HG03175 (cell line): ENCODE measurements around the gene MAP2K6.

Experiments
- ATAC-seq: cut with Tn5 transposase; IDR thresholded peaks from one replicate; pipeline ENCODE4 v1.9.1; 2021; ENCODE audit warnings: mild to moderate bottlenecking, moderate library complexity; ENCODE audit not compliant: unreplicated experiment

MAP2K6 gene

DNA sequence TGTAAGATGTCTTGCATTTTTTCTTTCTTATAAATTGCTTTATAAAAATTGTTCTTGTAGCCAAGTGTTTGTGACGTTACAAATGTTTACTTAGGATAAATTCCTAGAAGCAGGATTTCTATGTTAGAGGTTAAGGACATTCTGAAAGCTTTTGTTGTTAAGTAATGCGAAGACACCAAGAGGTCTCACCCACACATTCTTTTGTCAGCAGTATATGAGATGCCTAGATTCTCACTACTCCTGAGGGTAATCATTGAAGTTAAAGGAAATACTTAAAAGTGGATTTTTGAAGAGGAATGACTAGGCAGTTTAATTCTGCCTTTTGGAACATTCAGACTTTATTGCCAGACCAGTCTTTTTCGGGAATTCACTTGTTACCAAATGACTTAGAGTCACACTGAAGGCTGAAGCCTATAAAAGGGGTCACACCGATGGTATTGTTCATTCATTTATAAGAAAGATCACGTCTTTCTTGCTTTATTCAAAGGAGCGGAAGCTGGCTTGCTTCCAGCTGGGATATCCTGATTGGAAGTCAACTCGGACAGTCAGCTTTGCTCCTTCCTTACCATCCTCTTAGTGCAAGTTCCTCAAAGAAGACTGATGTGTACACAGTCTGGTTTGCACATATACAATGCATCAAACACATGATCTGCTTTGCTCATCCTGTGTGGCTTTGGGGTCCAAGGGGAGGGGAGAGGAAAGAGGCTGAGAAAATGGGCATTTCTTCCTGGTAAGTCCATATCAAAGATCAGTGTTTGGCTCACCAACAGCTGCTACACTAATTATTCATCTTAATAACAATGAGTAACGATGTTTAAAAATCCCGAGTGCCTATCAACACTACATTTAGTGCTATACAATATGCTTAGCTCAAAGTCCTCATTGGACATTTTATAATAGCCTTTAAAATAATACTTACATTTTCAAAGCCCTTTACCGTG lies 160.0 kb downstream of the MAP2K6 start:
- ATAC-seq, result no peak

DNA sequence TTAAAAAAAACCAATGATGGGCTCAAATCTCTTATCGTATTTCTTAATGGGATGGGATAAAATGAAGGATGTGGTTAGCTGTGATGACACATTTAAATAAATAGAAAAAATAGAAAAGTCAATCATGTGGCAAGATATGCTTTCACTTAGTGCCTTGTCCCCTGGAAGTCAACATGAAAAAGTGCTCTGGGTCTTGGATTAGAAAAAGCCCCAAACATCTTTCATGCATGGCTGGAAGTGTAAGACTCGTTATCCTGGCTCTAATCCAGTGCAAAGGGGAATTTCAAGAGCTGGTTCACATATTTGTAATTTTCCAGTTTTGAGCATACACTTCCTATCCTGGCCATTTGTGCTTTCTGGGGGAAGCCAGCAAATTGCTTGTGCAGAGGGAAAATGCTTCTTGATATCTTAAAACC lies 160.9 kb downstream of the MAP2K6 start:
- ATAC-seq, result no peak

DNA sequence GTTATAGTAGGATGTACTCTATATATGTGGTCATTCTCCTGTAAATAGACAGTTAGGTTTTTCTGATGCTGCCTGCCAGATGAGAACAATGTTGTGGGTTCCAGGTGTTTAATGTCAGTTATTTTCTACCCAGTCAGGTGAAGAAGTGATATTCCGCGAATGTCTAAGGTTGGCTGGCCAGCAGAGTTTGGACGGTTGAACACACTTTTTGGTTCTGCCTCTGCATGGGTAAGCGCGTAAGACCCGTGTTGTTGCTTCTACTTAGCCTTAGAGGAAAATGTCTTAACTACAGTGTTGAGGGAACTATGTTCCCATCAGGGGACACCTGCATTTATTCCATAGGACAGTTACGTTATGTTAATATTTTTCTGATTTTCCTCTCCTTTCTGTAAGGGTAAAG lies 162.6 kb downstream of the MAP2K6 start:
- no peak for ATAC-seq

DNA sequence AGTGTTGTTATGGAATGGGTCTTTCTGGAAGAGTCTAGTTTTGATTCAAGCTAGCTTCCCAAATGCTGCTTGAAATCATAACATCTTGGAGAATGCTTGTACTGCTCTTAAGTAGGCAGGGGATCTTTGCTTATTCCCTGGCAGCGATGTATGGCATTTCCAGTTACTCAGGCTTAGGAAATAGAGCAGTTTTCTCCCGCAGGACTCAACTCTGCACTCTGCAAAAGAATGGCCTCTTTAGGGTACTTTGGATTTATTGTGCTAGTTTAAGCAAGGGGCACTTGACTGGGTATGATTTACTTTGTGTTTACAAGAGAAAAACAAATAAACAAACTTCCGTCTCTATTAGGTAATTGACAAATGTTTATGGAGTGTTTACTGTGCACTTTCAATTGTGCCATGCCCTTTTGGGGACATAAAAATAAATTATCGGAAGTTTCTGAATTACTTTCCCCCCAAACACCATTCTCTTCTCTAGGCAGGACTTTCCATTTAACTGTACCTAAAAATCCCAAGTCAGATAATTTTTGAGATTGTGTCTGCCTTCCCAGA lies 164.0 kb downstream of the MAP2K6 start:
- ATAC-seq, result no peak

DNA sequence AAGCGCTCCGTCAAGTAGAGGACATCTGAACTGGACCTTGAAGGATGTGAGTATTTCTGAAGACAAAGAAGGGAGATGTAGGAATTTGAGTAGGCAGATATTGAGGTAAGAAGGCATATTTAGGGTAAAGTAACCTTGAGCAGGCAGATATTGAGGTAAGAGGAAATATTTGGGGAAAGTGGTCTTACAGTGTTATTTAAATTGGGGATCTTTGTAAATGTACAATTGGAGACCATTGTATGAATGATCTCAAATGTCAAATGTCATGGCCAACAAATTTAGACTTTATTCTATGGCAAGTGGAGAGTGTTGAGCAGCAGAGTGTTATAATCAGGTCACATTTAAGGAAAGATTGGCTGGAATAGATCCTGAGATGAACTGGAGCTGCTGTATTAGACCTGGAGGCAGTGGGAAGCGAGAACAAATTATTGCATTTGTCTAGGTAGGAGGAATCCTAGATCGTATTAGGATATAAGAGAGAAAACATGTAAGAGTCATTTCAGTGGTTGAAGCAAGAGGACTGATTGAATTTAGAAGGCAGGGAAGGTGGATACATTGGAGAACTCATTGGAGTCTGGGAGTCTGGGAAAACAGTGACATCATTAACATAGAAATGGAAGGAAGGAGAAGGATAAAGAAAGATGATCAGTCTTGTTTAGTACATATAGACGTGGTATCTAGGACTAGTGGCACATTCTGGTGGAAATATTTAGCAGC lies 165.6 kb downstream of the MAP2K6 start:
- no peak for ATAC-seq

DNA sequence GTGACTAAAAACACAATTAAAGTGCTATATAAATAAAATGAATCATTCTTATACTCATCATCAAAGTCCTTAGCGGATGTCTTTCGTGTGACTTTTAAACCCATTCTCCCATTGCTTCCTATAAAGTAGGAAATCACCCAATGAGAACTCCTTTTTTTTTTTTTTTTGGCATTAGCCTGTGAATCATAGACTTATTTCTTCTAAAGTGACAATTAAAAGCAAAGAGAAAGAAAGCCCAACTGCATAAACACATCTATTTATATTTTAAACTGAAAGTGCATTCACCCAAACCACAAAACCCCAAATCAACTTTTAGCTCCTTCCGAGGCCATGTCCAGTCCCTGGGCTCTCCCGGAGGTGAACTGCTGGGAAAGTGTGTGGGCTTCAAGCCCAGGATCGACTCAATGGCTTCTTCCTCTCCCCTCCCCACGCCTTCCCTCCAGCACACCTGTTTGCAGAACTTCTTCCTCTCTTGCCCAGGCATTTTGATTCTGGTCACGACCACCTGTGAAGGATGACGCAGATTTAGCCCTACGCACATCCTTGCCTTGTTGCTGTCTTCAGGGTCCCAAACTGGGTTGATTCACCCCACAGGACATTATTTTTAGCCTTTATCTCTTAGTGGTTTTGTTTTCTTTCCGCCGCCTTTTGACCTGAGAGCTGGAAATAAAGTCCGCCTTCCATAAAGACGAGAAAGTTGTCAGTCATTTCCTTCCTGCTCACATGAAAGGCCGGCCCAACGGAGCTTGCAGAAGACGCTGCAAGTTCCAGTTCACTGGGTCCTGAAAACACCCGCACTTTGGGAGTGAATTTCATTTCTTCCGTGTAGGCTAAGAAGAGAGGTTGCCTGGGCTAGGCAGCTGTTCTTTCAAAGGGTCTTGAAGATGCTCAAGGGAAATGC lies 166.8 kb downstream of the MAP2K6 start:
- peak; percentile 78 for ATAC-seq

DNA sequence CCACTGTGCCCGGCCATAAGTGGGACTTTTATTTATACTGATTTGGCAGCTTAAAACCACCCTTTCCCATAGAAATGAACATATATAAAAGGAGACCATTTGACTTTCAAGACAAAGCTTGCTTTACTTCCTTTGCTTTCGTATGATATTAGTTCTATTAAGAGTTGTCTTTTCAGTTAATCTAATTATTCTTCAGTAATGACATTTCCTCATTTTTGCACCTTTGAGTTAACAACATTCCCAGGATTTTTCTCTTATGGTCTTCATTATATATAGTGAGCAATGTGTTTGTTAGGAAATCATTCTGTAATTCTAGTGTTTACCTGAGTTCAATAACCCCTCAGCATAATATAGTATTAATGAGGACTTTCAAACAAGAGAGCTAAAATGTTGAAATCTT lies 173.8 kb downstream of the MAP2K6 start:
- ATAC-seq, result no peak

DNA sequence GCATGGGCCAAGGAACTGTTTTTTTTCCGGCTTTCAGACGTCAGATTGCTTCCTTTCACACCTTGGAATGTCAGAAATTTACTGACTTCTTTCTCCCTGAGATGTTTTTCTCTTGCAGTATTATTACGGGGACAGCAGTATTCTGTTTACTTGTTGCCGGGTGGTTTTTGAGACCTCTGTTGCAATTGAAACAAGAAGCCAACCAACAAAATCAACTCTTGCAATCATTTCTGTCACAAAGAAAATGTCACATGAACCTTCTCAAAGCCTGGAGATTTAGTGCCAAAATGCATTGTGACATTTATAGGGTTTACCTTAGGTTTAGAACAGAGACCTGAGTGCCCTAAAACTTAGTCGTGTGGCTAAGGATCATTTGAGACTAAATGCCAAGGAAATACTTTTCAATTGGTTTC lies 174.3 kb downstream of the MAP2K6 start:
- ATAC-seq, result no peak

DNA sequence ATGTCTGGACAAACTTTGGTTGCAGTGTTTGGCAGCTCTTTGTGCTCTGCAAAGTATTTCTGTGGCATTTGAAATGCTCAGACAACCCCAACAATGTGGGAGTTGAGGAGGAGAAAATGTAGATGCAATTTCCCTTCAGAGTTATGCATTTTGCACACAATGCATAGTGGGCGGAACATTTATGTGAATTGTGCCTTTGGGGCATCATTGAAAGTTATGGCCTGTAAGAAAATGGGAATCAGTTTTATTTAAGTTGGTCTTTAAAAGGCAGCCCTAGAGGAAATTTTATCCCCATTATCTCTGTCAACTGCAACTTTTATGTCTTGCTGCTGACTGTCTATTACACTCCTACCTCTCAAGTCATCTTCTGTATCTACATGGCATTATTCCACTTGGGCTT lies 176.2 kb downstream of the MAP2K6 start:
- no peak for ATAC-seq

DNA sequence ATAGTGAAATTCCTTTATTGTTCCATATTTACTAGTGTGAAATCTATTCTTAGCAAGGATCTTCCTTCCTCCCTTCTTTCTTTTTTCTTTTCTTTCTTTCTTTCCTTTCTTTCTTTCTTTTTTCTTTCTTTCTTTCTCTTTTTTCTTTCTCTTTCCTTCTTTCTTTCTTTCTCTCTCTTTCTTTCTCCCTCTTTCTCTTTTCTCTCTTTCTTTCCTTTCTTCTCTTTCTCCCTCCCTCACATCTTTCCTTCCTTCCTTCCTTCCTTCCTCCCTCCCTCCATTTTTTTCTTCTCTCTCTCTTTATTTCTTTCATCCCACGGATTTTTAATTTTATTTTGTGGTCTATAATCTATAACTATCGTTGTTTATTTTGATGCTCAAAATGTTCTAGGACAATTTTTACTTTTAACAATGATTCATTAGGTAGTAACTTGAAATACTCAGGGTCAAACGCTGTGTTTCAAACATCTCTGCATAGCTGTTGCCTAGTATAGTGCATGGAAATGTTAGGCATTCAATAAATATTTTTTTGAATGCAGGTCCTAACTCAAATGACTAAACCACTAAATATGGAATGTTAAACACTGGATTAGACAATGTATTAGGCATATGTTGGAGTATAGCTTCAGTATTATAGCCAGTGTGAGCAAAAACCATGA lies 178.3 kb downstream of the MAP2K6 start:
- ATAC-seq, result no peak

DNA sequence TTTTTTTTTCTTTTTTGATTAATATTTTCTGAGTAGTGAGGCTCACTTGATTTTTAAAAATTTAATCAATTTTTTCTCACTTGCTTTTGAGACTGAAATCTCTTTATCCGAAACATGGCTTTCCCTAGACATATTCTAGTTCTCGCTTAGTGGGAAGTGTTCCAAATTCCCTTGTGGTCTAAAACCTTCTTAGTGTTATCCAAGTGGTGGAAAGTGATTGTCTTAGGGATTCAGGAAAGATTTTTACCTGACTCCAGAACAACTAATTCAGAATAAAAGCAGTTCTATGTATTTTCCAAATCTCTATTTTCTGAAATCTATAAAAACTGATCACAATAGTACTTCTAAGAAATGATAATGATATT lies 178.8 kb downstream of the MAP2K6 start:
- no peak for ATAC-seq

DNA sequence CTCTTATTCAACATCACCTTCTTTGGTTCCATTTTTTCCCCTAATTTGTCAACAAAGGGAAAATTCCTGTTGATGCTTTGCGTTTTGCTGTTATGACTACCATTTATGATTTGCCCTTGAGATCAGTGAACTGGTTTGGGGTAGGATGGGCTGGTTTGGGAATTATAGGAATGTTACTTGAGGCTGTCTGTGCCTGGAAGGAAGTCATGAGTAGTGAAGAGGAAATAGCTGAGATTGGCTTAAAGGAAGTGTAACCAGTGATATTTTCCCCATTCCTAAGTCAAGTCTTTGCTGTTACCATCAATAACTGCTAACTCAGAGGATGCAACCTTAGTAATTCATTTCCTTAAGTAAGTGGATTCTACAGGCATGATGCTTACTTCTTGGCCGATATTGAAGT lies 179.2 kb downstream of the MAP2K6 start:
- ATAC-seq, result no peak

DNA sequence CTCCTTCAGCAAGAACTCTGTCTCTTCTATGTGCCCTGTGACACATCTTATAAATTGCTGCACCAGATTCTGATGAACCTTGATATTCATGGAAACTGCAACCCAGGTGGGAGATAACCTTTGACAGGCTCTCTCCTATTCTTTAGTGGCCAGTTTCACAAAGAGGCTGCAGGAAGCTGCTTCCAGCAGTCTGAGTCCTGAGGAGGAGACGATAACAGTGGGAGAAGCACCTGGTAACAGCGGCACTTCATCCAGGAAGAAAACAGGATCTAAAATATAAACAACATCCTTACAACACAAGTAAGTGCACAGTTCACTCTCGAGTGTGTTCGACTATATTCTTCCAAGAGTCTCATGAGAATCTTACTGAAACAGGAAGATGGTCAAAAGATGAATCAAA lies 180.1 kb downstream of the MAP2K6 start:
- no peak for ATAC-seq

DNA sequence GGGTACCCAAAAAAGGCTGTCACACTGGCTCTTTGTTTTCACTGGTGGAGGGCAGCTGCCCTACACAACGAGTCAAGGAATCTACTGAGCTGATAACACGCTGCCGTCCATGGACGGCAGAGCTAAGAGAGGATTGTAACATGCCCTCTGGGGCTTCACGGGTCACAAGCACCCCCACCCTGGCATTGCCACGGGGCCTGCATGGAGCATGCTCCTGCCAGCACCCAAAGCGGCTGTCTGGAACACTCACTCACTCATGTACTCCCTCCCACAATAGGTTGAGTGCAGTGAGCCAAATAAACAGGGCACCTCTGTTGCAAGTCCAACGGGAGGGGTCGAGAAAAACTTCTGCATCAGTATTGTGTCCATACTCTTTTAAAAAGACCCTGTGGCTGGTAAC lies 181.6 kb downstream of the MAP2K6 start:
- ATAC-seq, result no peak

DNA sequence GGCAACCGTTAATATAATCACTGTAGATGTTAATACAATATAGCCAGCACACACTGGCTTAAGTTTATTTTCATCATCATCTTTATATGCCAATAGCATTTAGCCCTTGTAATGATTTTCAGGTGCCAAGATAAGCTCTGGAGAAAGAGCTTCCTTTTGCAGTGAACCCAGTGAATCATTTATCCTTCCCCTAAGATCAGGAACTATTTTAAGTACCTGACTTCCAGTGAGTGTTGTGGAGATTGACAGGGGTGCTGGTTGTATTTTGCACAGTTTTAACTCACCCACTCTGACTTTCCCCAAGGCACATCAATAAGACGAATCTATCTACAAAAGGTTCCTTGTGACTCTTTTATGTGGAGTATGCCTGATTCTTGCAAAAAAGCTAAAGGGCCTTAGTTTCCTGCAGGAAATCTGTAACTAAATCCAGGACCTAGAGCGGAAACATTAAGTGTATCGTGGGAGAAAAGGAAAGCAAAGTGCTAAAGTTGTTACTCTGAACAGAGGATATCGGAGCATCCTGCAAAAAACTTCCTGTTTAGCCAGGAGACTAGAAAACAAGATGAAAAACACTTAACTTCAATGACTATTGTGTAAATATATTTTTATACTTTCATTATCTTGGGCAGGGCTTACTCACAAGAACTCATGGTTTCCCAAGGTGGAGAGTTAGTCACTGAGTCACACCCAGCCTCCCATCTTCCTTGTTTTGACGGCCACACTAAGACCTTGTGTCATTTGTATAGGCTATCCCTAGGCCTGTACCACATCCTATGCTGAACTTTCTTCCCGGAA lies 183.6 kb downstream of the MAP2K6 start:
- no peak for ATAC-seq

DNA sequence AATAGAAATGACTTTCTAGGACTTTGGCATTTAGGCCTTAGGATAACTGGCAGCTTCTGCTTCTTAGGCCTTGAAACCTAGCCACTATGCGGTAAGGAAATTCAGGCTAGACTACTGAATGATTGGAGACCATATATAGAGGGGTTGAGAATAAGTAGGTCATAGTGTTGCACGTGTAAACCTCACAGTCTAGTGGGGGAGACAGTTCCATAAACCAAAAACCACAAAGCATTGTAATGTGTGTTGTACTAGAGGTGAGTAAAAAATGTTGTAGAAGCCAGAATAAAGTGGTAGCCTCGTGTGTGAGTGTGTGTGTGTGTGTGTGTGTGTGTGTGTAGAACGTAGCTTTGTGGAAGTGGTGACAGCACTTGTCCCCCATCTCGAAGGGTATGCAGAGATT lies 188.5 kb downstream of the MAP2K6 start:
- ATAC-seq, result no peak
